ENCODE data around the gene ELOVL5.

GRCh38 chr6:53240139-53240538, 108.6 kb downstream of the ELOVL5 start:
- TF ChIP-seq GATA2 (IDR thresholded peaks at IDR 0.05; ENCODE audit: low read depth, low read length) = no peak
- no peak for TF ChIP-seq GATA3 (IDR thresholded peaks at IDR 0.05; ENCODE audit: low read depth, low read length)

Measured in SH-SY5Y (cell line).